Activated naive CD4-positive, alpha-beta T cell treated with anti-CD3 and anti-CD28 coated beads for 36 hours (primary cell): ENCODE measurements around the gene APBB1IP. TPM values are rescaled to one million over a fixed set of nuclear protein-coding genes. Genes with fewer than 3 reads are reported as not detected.
"Not testable (repeated sequence)": the region's sequence is repeated elsewhere in the genome, so short reads cannot be mapped to it uniquely, and the experiment has no call there.

Experiments used
- CTCF ChIA-PET: fragments of 350-600 bp; sonication (Branson Sonifier 250); formaldehyde crosslinking; loops from one replicate; lab custom pipeline; 2021; ENCODE audit warnings: antibody characterized with exemption; lab: Charles Lee
- DNase-seq: peaks from one replicate; pipeline ENCODE4 v3.0.0-alpha.2; 2020
- H3K27ac Mint-ChIP-seq: one replicate; pipeline ENCODE4 v1.8.0; 2021; ENCODE audit warnings: mild to moderate bottlenecking, mixed read lengths
- H3K27me3 Mint-ChIP-seq: one replicate; pipeline ENCODE4 v1.8.0; 2021; ENCODE audit warnings: low read depth, mixed read lengths
- H3K36me3 Mint-ChIP-seq: one replicate; pipeline ENCODE4 v1.8.0; 2021; ENCODE audit warnings: low read depth, mixed read lengths
- H3K4me1 Mint-ChIP-seq: one replicate; pipeline ENCODE4 v1.8.0; 2021; ENCODE audit warnings: low read depth, mixed read lengths
- H3K4me3 Mint-ChIP-seq: one replicate; pipeline ENCODE4 v1.8.0; 2021; ENCODE audit warnings: mild to moderate bottlenecking, moderate library complexity, mixed read lengths
- H3K9me3 Mint-ChIP-seq: one replicate; pipeline ENCODE4 v1.8.0; 2021; ENCODE audit warnings: mixed read lengths
- intact Hi-C: fragments of 100-400 bp; cut with micrococcal nuclease; formaldehyde crosslinking; loops from one replicate; pipeline ENCODE4 v1.15.1; 2023
- total RNA-seq, 2 experiments: library from RNA; stranded (reverse); gene quantifications; one replicate each; pipeline ENCODE4 v1.2.3, GENCODE V29; 2021

APBB1IP gene
- 10 to 100 TPM; 29.4 to 30.9 TPM for total RNA-seq

DNA sequence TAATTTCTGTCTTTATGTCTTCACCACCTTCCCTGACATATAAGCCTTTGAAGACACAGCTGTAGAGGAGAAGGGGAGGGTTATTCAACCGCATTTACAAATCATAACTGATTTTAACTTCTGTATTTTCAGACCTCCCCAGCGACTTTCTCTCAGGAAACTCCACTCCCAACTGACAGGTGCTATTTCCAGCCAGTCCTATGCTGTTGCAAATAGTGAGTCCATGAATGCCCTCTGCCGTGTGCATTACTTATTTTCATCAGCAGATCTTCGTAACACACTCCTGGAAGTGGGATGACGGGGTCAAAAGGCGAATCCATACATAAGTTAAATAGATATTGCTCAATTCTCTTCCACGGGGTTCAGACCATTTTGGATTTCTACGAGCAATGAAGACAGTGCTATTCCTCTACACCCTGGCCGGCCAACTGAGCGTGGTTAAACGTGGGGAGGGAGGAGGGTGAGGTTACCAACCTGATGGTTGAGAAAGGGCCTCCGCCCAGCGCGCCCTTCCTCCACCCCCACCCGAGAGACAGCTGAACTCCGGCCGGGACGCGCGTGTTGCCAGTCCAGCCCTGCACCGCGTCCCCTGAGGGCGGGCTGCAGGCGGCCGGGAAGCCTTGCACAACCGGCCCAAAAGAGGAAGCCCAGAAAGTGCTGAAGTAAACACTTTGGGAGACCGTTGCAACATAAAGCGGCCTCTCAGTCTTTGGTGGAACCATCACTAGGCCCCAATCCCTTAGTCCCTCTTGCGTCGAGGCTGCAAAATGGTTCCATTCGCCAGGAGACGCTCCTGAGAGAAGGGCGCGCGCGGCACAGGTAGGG lies at the start of gene APBB1IP:
TSS of gene APBB1IP (plus strand) at position 705 of the 825 bp plus-strand sequence. CDS start 53,986 bp downstream, outside the sequence.
- Mint-ChIP-seq H3K36me3 (peaks cover 4% of the 10 kb centered on the region), H3K27me3 (no peaks in the 10 kb centered on the region), H3K4me3 (peak within 1 kb of the TSS; percentile 81), H3K27ac (peak within 1 kb of the TSS; percentile 98), H3K9me3 (no peaks in the 10 kb centered on the region), H3K4me1 (peaks cover 50% of the 10 kb centered on the region)
- CTCF ChIA-PET = interaction anchor here (0.6 kb wide), 1 partner anchor 15 kb away, joined by 3 read pairs; no protein-coding TSS in a partner anchor
- intact Hi-C loops = loop anchor here (2.0 to 10.0 kb wide), 7 partner anchors 103 to 1897 kb away; partner anchors contain the start of genes ABI1, ENKUR, RAB18 and THNSL1
- peak; percentile 58 for DNase-seq

DNA sequence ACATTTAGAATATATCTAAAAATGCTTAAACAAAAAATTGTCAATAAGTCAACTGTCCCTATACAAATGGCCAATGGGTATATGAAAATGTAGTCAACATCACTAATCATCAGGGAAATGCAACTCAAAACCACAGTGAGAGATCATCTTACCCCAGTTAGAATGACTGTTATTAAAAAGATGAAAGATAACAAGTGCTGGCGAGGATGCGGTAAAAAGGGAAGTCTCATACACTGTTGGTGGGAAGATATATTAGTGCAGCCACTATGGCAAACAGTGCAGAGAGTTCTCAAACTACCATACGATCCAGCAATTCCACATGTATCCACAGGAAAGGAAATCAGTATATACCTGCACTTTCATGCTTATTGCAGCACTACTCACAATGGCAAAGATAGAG lies 48.6 kb upstream of the APBB1IP start:
- intact Hi-C loops = no loop called here
- H3K9me3 Mint-ChIP-seq = peaks cover 3% of the 10 kb centered on the region
- H3K4me3 Mint-ChIP-seq = no peak overlapping the region
- H3K4me1 Mint-ChIP-seq = peaks cover 9% of the 10 kb centered on the region
- H3K36me3 Mint-ChIP-seq = no peaks in the 10 kb centered on the region
- no peak for DNase-seq
- H3K27ac Mint-ChIP-seq = no peak overlapping the region
- CTCF ChIA-PET = no interaction called here
- H3K27me3 Mint-ChIP-seq = peaks cover 14% of the 10 kb centered on the region

DNA sequence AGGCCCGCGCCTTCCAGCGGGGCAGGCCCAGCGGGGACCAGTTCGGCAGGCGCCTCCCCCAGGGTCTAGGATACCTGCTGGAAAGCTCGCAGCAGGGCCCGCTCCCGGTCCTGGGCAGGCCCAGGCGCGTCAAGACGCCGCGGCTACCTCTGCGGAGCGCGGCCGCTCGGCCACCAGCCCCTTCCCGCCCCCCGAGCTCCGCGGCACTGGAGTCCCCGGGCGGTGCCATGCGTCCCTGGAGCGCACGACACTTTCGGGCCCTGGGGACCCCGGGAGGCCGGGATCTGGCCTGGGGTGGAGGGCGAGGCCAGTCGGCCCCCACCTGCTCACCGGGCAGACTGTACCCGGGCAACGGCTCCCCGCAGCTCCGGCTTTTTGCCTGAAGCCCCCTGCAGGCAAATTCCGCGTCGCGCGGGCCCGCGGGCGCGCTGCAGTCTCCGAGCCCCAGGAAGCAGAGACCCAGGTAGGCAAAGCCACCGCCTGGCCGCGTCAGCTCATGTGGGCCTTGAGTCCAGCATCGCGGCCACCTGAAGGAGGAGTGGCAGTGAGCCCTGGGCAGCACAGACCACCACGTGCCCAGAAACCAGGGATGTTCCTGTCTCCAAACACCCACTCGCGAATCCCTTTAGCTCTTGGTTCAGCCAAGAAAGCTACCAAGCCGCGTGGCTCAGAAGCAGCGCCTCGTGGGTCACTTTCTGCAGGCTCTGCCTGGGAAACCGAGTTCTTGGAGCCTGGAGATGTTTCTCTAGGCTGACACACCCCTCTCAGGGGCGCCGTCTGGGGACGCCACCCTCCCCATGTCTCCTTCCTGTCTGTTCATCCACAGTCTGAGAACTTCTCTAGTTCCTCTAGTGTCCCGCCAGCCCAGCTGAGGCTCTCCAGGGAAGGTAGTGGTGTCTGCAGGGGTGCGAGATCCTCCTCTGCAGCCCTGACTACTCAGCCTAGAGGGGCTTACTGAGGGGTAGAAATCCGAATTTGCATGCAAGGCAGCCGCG lies 46.1 kb upstream of the APBB1IP start:
- Mint-ChIP-seq H3K36me3 (no peaks in the 10 kb centered on the region), H3K9me3 (peaks cover 3% of the 10 kb centered on the region), H3K27ac (no peak overlapping the region), H3K4me3 (peak overlapping the region; percentile 21), H3K27me3 (peaks cover 14% of the 10 kb centered on the region), H3K4me1 (peaks cover 9% of the 10 kb centered on the region)
- CTCF ChIA-PET = interaction anchor here (1.1 to 1.9 kb wide), 2 partner anchors 12 to 38 kb away, joined by 3 to 4 read pairs; no protein-coding TSS in a partner anchor
- intact Hi-C loops = no loop called here
- DNase-seq = peak; percentile 35

GRCh38 chr10:26398353-26398752 lies 39.8 kb upstream of the APBB1IP start:
- intact Hi-C loops, DNase-seq, H3K4me1 Mint-ChIP-seq, H3K36me3 Mint-ChIP-seq, H3K27ac Mint-ChIP-seq, H3K4me3 Mint-ChIP-seq, H3K9me3 Mint-ChIP-seq, CTCF ChIA-PET, H3K27me3 Mint-ChIP-seq: not testable (repeated sequence)

GRCh38 chr10:26407406-26407969 lies 30.7 kb upstream of the APBB1IP start:
- Mint-ChIP-seq H3K27me3 (no peaks in the 10 kb centered on the region), H3K27ac (no peak overlapping the region), H3K4me1 (no peaks in the 10 kb centered on the region), H3K36me3 (peaks cover 1% of the 10 kb centered on the region), H3K4me3 (no peak overlapping the region), H3K9me3 (peaks cover 5% of the 10 kb centered on the region)
- intact Hi-C loops = no loop called here
- CTCF ChIA-PET = no interaction called here
- no peak for DNase-seq

GRCh38 chr10:26408858-26409494 lies 29.2 kb upstream of the APBB1IP start:
- Mint-ChIP-seq H3K4me3 (no peak overlapping the region), H3K4me1 (no peaks in the 10 kb centered on the region), H3K27me3 (no peaks in the 10 kb centered on the region), H3K36me3 (peaks cover 1% of the 10 kb centered on the region), H3K9me3 (peaks cover 5% of the 10 kb centered on the region), H3K27ac (no peak overlapping the region)
- intact Hi-C loops = no loop called here
- CTCF ChIA-PET = interaction anchor here (1.3 kb wide), 1 partner anchor 31 kb away, joined by 4 read pairs; no protein-coding TSS in a partner anchor
- DNase-seq = no peak

DNA sequence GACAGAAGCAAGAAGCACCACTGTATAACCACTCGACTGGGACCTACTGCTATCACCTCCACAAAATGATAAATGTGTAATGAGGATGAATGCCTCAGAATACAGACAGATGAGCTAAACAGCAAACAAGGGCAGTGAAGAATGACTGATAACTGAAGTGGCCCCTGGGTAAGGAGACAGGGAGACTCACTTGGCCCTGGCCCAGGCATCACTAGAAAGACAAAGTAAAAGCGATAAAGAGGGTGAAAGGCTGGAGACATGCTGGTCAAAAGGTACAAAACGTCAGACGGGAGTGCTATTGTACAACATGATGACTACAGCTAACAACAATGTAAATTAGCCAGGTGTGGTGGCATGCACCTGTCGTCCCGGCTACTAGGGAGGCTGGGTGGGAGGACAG lies 27.8 kb upstream of the APBB1IP start:
- Mint-ChIP-seq H3K27me3 (no peaks in the 10 kb centered on the region), H3K27ac (no peak overlapping the region), H3K4me3 (no peak overlapping the region), H3K36me3 (peaks cover 1% of the 10 kb centered on the region), H3K9me3 (peaks cover 5% of the 10 kb centered on the region), H3K4me1 (no peaks in the 10 kb centered on the region)
- intact Hi-C loops = no loop called here
- CTCF ChIA-PET = interaction anchor here (0.7 kb wide), 1 partner anchor 145 kb away, joined by 6 read pairs; no protein-coding TSS in a partner anchor
- DNase-seq = no peak

- CTCF ChIA-PET = interaction anchor here (0.6 kb wide), 1 partner anchor 313 kb away, joined by 3 read pairs; no protein-coding TSS in a partner anchor
- Mint-ChIP-seq H3K27me3 (no peaks in the 10 kb centered on the region), H3K9me3 (peaks cover 5% of the 10 kb centered on the region), H3K36me3 (peaks cover 1% of the 10 kb centered on the region), H3K4me1 (no peaks in the 10 kb centered on the region), H3K27ac (no peak overlapping the region), H3K4me3 (no peak overlapping the region)
- intact Hi-C loops = no loop called here
- DNase-seq = no peak
These were observed 25.2 kb upstream of the APBB1IP start for GRCh38 chr10:26412932-26413331.

DNA sequence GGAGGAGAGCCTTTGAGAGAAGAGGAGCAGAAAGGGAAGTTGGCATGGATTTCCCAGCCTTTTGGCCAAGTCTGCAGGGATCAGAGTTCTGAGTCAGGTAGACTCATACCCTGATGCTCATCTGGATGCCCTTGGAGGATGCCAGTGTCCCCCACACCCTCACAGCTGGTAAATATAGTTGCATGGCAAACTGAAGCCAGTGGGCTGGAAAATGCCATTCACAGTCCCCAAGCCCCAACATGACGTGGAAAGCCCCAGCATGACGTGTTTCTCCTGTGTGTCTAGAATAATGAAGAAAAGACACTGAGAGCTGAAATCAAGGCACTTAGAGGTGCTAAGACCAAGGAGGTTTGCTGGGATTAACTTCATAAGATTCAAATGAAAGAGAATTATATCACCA lies 24.8 kb upstream of the APBB1IP start:
- DNase-seq = no peak
- no peak overlapping the region for H3K27ac Mint-ChIP-seq
- H3K27me3 Mint-ChIP-seq = no peaks in the 10 kb centered on the region
- no peaks in the 10 kb centered on the region for H3K4me1 Mint-ChIP-seq
- intact Hi-C loops = no loop called here
- CTCF ChIA-PET = interaction anchor here (0.6 kb wide), 1 partner anchor 313 kb away, joined by 3 read pairs; no protein-coding TSS in a partner anchor
- H3K9me3 Mint-ChIP-seq = peaks cover 3% of the 10 kb centered on the region
- H3K4me3 Mint-ChIP-seq = no peak overlapping the region
- peaks cover under 1% of the 10 kb centered on the region for H3K36me3 Mint-ChIP-seq

GRCh38 chr10:26417136-26417535 lies 21.0 kb upstream of the APBB1IP start:
- Mint-ChIP-seq H3K9me3 (no peaks in the 10 kb centered on the region), H3K27ac (no peak overlapping the region), H3K36me3 (no peaks in the 10 kb centered on the region), H3K4me3 (no peak overlapping the region), H3K27me3 (no peaks in the 10 kb centered on the region), H3K4me1 (no peaks in the 10 kb centered on the region)
- intact Hi-C loops = no loop called here
- CTCF ChIA-PET = no interaction called here
- DNase-seq = no peak

- intact Hi-C loops = no loop called here
- Mint-ChIP-seq H3K27ac (no peak overlapping the region), H3K9me3 (peaks cover 5% of the 10 kb centered on the region), H3K4me3 (no peak overlapping the region), H3K27me3 (no peaks in the 10 kb centered on the region), H3K4me1 (no peaks in the 10 kb centered on the region), H3K36me3 (no peaks in the 10 kb centered on the region)
- CTCF ChIA-PET = no interaction called here
- no peak for DNase-seq
These were observed 15.2 kb upstream of the APBB1IP start for GRCh38 chr10:26422977-26423376.
